Right cardiac atrium (tissue), 5 donors: ENCODE results near the gene ADK. TPM values are rescaled to one million over a fixed set of nuclear protein-coding genes. Genes with fewer than 3 reads are reported as not detected.
A peak's percentile ranks its signal among the peaks of the same experiment; 100 is the strongest.

Source experiments
- ATAC-seq, 2 donors: fragments of 200-7000 bp; cut with Tn5 transposase; one replicate each; pipeline versions ENCODE4 v1.8.0 to v1.9.1; 2020; ENCODE audit warnings: moderate library complexity in 2 of 2, mild to moderate bottlenecking in 1 of 2
- DNase-seq, 3 donors: peaks; one replicate each; pipeline ENCODE4 v3.0.0-alpha.2; 2020
- H3K27ac ChIP-seq: one replicate; pipeline ENCODE4 v1.5.1; 2013; ENCODE audit warnings: mild to moderate bottlenecking, low read length, control low read depth, moderate library complexity
- H3K27me3 ChIP-seq: one replicate; pipeline ENCODE4 v1.6.1; 2013; ENCODE audit not compliant: control insufficient read depth, insufficient read depth
- H3K4me1 ChIP-seq: one replicate; pipeline ENCODE4 v1.6.1; 2013; ENCODE audit warnings: low read length; ENCODE audit not compliant: control insufficient read depth, insufficient read depth
- H3K4me3 ChIP-seq: one replicate; pipeline ENCODE4 v1.5.1; 2013; ENCODE audit warnings: low read length, control low read depth
- H3K9me3 ChIP-seq: one replicate; pipeline ENCODE4 v1.6.1; 2013; ENCODE audit warnings: low read length; ENCODE audit not compliant: control insufficient read depth
- WGBS: extraction: QIAGEN DNeasy Blood & Tissue Kit; methylation state at CpG from one replicate; pipeline ENCODE4 v1.1.7; 2013; 5-methylcytosine and 5-hydroxymethylcytosine counted together
- intact Hi-C, 4 donors: fragments of 100-400 bp; cut with DNase I; formaldehyde crosslinking; loops; one replicate each; pipeline versions ENCODE4 v1.11.0 to v1.14.0; 2022 to 2023
- polyA plus RNA-seq: library from polyadenylated mRNA; stranded (reverse); fragments of 200-250 nt; gene quantifications from one replicate; pipeline ENCODE4 v1.2.3, GENCODE V29; 2013
- total RNA-seq, 4 donors: library from RNA; stranded (reverse); fragmentation: NEBNext Ultra II Directional; extraction: Animal tissue kit (Norgen Biotek cat#: 25700); gene quantifications; one replicate each; pipeline ENCODE4 v1.2.1, GENCODE V29; 2021
- donor health status: healthy with polysubstance abuse.
- donor health status: DM: no; HTN: yes; CAD: no.
- donor health status: DM: no; HTN: no; CAD: no.
- donor health status: DM: no; HTN: yes; CAD: no; lungs with severe emphysema.
- donor health status: DM: yes; HTN: yes; CAD: no.

ADK gene
- total and polyA plus RNA-seq, 5 donors: 34.5 to 42.2 (median 41.0) TPM

DNA sequence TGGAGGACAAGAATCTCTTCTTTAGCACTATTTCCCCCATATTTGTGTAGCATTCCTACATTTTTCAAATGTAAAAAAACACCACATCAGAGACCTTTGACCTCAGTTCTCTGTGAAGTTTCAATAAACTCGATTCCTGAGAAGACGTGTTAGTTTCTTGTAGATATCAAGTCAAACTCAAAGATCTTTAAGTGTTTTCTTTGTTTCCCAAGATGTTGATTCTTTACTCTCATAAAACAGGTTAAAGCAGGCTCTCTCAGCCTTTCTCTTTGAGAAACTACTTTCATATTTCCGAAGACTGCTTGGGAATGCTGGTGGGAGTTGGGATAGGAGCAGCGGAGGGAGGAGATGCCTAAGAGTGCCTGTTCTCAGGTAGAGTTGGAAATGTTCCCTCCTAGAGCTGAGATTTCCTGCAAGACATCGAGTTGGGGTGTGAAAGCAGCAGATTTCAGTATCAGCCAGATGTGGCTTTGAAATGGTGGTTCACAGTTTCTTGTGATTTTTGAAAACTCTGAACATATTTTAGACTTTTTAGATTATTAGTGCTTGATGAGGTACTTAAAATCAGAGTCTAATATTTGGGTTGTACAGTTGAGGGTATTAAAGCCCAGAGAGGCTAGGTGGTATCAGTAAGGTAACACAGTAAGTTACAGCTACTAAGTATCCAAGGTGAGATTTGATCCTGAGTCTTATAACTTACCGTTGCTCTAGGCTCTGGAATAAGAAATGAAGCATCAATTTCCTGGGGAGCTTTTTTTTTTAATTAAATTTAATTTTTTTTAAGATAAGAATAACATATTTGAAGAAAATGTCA is 13.9 kb downstream of the ADK start:
- Histone ChIP-seq H3K4me1 (no peaks in the 10 kb centered on the region), H3K27me3 (no peaks in the 10 kb centered on the region), H3K9me3 (no peaks in the 10 kb centered on the region), H3K27ac (no peak overlapping the region), H3K4me3 (no peak overlapping the region)
- intact Hi-C loops: no loop called here
- ATAC-seq (no peak), DNase-seq (no peak)
- WGBS: 67% methylated on average over 6 of the region's 6 CpGs

DNA sequence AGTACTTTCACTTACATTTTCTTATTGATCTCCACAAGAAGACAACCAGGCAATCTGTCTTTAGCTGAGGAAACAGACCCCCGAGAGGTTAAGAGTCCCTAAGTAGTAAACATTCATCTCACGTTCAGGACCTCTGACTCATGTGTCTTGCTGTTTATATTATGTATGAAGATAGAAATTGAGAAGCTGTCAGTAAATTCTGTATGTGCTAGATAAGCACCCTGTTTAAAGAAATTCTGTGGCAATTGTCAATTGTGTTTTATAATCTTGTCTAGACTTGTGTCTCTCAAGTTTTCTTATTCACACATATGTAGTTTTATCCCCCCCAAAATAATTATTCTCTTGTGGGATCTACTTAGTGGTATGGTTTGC is 14.5 kb downstream of the ADK start:
- 57% methylated on average over 2 of the region's 2 CpGs for WGBS
- intact Hi-C loops: no loop called here
- H3K9me3 ChIP-seq: no peaks in the 10 kb centered on the region
- no peaks in the 10 kb centered on the region for H3K27me3 ChIP-seq
- H3K4me3 ChIP-seq: no peak overlapping the region
- no peaks in the 10 kb centered on the region for H3K4me1 ChIP-seq
- DNase-seq (no peak), ATAC-seq (no peak)
- no peak overlapping the region for H3K27ac ChIP-seq

DNA sequence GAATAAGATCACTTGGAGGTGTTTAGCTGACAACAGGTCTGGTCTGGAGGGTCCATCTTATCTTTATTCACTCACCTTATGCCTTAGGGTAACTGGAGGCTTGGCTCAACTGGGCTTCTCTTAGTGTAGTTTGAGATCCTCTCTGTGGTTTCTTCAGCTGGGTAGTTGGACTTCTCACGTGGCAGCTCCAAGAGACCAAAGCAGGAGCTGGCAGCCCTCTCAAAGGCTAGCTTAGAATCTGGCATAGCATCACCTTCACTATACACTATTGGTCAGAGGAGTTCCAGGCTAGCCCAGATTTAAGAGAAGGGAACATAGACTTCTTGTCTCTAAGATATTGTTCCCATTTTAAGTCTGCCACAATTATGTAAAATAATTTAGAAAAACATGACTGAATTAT is 16.4 kb downstream of the ADK start:
- no peak for ATAC-seq
- no peak for DNase-seq
- no peaks in the 10 kb centered on the region for H3K27me3 ChIP-seq
- no peak overlapping the region for H3K27ac ChIP-seq
- intact Hi-C loops: no loop called here
- 42% methylated on average over 1 of the region's 1 CpG for WGBS
- no peak overlapping the region for H3K4me3 ChIP-seq
- H3K4me1 ChIP-seq: no peaks in the 10 kb centered on the region
- no peaks in the 10 kb centered on the region for H3K9me3 ChIP-seq

DNA sequence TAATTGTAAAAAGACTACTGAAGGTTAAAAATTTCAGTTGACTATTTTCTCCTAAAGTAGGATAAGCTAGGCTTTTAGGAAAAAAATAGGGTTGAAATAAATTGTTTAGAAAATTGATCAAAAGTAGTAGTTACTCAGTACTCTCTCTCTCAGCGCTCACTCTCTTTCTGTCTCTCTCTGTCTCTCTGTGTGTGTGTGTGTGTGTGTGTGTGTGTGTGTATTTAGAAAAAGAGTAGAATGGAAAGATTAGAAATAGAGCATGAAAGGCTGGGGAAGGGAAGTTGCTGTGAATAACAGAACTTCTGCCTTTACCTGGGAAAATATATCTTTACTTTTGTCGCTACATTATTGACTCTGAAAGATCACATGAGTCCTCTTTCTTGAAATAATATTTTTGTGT is 20.6 kb downstream of the ADK start:
- DNase-seq (no peak), ATAC-seq (no peak)
- Histone ChIP-seq H3K9me3 (no peaks in the 10 kb centered on the region), H3K4me1 (no peaks in the 10 kb centered on the region), H3K27me3 (no peaks in the 10 kb centered on the region), H3K27ac (no peak overlapping the region), H3K4me3 (no peak overlapping the region)
- intact Hi-C loops: no loop called here
- 92% methylated on average over 2 of the region's 2 CpGs for WGBS

DNA sequence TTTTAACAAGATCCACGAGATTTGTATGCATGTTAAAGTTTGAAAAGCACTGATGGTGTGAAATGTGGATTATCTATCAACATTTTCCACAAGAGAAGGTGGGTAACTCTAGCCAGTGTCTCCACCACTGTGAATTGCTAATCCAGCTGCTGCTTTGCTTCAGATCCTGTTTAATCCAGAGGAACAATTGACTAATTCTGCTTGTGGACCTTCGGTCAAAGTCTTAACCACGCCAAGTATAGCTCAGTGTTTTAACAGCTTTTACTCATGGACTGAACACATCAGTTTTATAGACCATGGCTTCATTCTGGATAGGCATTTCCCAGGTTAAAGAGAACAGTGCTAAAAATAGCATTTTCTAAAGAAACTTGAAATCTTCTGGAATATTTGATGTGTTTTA is 23.5 kb downstream of the ADK start:
- no peak overlapping the region for H3K4me3 ChIP-seq
- H3K27me3 ChIP-seq: no peaks in the 10 kb centered on the region
- H3K9me3 ChIP-seq: no peaks in the 10 kb centered on the region
- H3K4me1 ChIP-seq: no peaks in the 10 kb centered on the region
- DNase-seq (no peak), ATAC-seq (no peak)
- WGBS: 59% methylated on average over 3 of the region's 3 CpGs
- intact Hi-C loops: no loop called here
- no peak overlapping the region for H3K27ac ChIP-seq

DNA sequence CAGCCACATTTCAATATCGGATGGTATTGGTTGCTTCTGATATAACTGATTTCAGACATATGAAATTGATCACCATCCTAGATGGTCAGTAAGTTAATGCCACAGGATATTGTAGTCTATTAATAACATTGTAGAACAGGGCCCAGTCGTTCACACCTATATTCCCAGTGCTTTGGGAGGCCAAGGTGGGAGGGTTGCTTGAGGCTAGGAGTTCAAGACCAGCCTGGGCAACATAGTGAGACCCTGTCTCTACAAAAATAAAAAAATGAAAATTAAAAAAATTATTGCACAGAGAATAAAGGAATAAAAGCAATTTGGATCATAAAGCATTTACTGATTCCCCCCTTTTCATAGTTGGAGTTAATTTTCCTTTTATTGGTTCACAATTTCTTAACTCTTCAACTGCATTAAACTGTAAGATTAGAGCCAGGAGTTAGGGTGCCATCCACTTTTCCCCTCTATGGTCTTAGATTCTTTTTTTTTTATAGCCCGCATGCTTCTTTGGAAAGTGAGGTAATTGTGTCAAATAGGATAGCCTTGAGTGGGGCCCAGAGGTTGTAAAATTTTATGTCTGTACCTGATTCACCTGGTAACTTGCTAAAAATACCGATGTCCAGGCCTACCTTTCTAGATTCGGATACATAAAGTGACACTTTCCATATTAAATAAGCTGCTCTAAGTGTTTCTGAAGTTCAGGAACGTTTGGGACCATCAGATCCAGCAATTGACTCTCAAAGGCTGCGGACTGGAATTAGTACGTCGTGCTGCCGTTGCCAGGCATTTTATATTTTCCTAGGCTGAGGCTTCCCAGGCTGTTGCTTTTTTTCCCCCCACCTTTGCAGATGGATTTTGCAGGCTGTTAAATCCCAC is 24.7 kb downstream of the ADK start:
- H3K9me3 ChIP-seq: no peaks in the 10 kb centered on the region
- no peaks in the 10 kb centered on the region for H3K4me1 ChIP-seq
- intact Hi-C loops: no loop called here
- 27% methylated on average over 10 of the region's 10 CpGs for WGBS
- H3K4me3 ChIP-seq: peak overlapping the region; percentile 45
- DNase-seq (no peak), ATAC-seq (no peak)
- no peaks in the 10 kb centered on the region for H3K27me3 ChIP-seq
- peak overlapping the region; percentile 61 for H3K27ac ChIP-seq

DNA sequence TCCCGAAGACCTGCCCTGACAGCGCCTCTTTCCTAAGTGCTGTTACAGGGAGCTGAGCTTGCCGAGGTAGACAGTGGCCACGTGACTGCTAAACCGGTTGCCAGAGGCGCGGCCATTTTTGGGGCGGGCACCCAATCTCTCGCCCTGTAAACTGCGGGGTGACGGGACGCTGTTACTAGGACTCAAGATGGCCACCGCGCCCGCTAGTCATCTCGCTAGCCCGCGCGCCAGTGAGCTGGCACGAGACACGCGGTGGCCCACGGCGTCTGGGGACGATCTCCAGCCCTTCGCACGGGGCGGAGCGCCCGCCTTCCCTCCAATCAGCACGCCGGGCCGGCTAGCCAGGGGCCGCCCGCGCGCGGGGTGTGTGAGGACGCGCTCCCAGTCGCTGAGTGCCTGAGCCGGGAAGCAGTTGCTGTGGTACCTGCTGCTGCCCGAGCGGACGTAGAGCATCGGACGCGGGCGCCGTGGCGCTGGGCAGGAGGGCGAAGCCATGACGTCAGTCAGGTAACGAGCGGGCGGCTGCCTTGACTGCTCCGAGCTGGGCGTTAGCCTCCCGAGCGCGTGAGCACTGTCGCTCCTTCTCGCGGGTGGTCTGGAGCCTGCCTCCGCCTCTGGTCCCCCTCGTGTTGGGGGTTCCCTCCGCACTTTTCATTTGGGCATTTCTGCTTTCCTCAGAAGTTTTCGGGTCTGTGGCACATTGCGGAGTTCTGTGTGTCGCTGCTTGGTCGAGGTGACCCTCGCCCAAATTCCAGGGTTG is 25.5 kb downstream of the ADK start:
- DNase-seq (peak; percentile 95 to 98 (median 97)), ATAC-seq (peak; percentile 98 to 99)
- under 1% methylated on average over 72 of the region's 72 CpGs for WGBS
- Histone ChIP-seq H3K4me3 (peak overlapping the region; percentile 45), H3K9me3 (no peaks in the 10 kb centered on the region), H3K4me1 (no peaks in the 10 kb centered on the region), H3K27me3 (no peaks in the 10 kb centered on the region), H3K27ac (peak overlapping the region; percentile 61)
- intact Hi-C loops: no loop called here

DNA sequence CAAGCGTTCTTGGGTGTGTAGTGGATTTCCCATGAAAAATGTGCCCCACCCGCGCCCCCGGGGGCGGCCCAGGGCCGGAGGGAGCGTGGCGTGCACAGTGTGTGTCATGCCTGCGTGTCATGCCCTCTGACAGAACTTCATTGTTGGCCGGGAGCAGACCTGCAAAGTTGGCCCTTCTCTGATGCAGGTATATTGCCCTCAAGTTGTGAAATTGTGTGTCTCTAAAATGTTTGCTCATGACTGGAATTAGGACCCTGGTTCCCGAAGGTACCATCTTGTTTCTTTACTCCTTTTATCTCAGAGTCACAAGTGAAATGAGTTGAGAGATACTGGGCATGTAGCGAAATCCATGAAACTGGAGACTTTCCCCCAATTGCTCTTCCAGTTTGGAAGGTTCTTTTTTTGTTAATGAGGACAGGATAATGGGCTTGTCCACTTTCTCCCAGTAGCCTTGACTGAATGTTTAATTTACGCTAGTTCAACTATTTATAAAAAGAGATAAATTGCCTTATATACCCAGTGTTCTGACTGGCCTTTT is 26.2 kb downstream of the ADK start:
- intact Hi-C loops: no loop called here
- 12% methylated on average over 13 of the region's 13 CpGs for WGBS
- Histone ChIP-seq H3K27me3 (no peaks in the 10 kb centered on the region), H3K4me1 (no peaks in the 10 kb centered on the region), H3K4me3 (peak overlapping the region; percentile 45), H3K9me3 (no peaks in the 10 kb centered on the region), H3K27ac (peak overlapping the region; percentile 61)
- DNase-seq (peak in 2 of 3 donors; percentile 67 to 73), ATAC-seq (peak in 1 of 2 donors; percentile 42)

DNA sequence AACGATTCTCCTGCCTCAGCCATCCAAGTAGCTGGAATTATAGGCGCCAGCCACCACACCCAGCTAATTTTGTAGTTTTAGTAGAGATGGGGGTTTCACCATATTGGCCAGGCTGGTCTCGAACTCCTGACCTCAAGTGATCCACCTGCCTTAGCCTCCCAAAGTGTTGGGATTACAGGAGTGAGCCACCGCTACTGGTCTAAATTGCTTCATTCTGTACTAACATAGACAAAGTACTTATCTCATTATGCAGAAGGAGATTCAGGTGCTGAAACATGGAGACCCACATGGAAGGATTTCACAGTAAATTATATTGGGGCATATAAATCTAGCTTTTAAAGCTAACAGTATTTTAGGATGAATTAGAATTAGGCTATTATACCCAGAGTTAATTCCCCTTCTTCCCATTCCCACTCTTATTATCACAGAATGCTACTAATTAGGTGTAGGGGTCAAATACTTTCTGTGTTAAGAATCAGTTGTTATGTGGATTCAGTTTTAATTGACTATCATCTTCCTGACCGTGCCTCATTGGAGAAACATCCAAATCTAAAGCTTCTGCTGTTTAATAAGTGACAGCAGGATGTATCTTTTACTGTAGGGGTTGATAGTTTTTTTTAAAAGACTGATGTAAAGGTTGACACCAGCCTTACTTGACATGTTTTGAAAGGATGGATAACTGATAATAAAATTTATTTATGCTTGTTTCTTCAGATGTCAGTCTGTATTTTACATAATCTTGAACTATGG is 27.2 kb downstream of the ADK start:
- DNase-seq (no peak), ATAC-seq (no peak)
- WGBS: 89% methylated on average over 5 of the region's 5 CpGs
- H3K4me1 ChIP-seq: no peaks in the 10 kb centered on the region
- no peak overlapping the region for H3K4me3 ChIP-seq
- intact Hi-C loops: no loop called here
- no peaks in the 10 kb centered on the region for H3K9me3 ChIP-seq
- no peaks in the 10 kb centered on the region for H3K27me3 ChIP-seq
- H3K27ac ChIP-seq: no peak overlapping the region

DNA sequence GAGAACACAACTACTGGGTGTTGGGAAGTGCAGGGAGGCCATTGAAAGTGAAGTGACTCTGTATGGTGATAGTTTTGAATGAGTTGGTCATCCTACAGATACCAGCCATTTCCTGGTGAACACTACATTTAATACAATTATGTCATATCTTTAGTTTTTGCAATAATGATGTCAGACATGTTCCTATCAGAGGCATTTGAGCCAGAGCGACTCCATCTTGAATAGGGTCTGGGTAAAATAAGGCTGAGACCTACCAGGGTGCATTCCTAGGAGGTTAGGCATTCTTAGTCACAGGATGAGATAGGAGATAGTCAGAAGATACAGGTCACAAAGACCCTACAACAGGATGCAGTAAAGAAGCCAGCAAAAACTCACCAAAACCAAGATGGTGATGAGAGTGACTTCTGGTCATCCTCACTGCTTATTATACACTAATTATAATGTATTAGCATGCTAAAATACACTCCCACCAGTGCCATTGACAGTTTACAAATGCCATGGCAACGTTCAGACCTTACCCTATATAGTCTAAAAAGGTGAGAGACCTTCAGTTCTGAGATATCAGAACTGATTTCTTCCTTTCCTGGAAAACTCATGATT is 28.2 kb downstream of the ADK start:
- no peak overlapping the region for H3K27ac ChIP-seq
- no peaks in the 10 kb centered on the region for H3K4me1 ChIP-seq
- WGBS: 89% methylated on average over 2 of the region's 2 CpGs
- H3K27me3 ChIP-seq: no peaks in the 10 kb centered on the region
- intact Hi-C loops: no loop called here
- H3K4me3 ChIP-seq: no peak overlapping the region
- no peaks in the 10 kb centered on the region for H3K9me3 ChIP-seq
- DNase-seq (no peak), ATAC-seq (no peak)
